K562 (cell line): ENCODE data around the gene DBNL. TPM values are rescaled to one million over a fixed set of nuclear protein-coding genes. Genes with fewer than 3 reads are reported as not detected.

Source experiments
- CXXC5 ChIP-seq: fragments of 250-450 bp; sonication (Bioruptor Pico); IDR thresholded peaks from 2 replicates; pipeline ENCODE4 v1.8.0; 2022; ENCODE audit warnings: inconsistent platforms, mild to moderate bottlenecking, moderate library complexity
- FOXJ2 ChIP-seq: fragments of 200-800 bp; sonication (Bioruptor generic); IDR thresholded peaks from 2 replicates; pipeline ENCODE4 v1.6.1; 2016; ENCODE audit warnings: missing genetic modification characterization, missing compliant biosample characterization
- HDAC2 ChIP-seq: fragments of 450-650 bp; IDR thresholded peaks from 2 replicates; pipeline ENCODE4 v1.6.1; 2016; ENCODE audit warnings: mild to moderate bottlenecking
- L3MBTL2 ChIP-seq: fragments of 450-650 bp; IDR thresholded peaks from 2 replicates; pipeline ENCODE4 v1.6.1; 2016; ENCODE audit warnings: mild to moderate bottlenecking, moderate library complexity
- NBN ChIP-seq: fragments of 450-650 bp; IDR thresholded peaks from 2 replicates; pipeline ENCODE4 v1.6.1; 2016; ENCODE audit warnings: low read depth, mild to moderate bottlenecking
- NCOA1 ChIP-seq: fragments of 450-650 bp; IDR thresholded peaks from 2 replicates; pipeline ENCODE4 v1.6.1; 2016; ENCODE audit warnings: low read depth
- NR1H2 ChIP-seq: sonication (generic); formaldehyde crosslinking; IDR thresholded peaks from 2 replicates; pipeline ENCODE4 v1.4.0; 2020; ENCODE audit warnings: mild to moderate bottlenecking, missing genetic modification reagents
- PRPF4 ChIP-seq: fragments of 200-400 bp; formaldehyde crosslinking; IDR thresholded peaks from one replicate; pipeline ENCODE4 v1.6.1; 2017; ENCODE audit warnings: low read length, low read depth, mild to moderate bottlenecking; ENCODE audit not compliant: insufficient read depth, poor library complexity, severe bottlenecking
- SMAD4 ChIP-seq: fragments of 250-450 bp; sonication (Bioruptor Pico); conservative IDR thresholded peaks from 2 replicates; pipeline ENCODE4 v1.8.0; 2021; ENCODE audit warnings: inconsistent platforms, mild to moderate bottlenecking, moderate library complexity
- SOX6 ChIP-seq: fragments of 450-650 bp; IDR thresholded peaks from 2 replicates; pipeline ENCODE4 v1.6.1; 2014; ENCODE audit warnings: mild to moderate bottlenecking
- TBP ChIP-seq: optimal IDR thresholded peaks from 2 replicates; pipeline ENCODE3; 2011; ENCODE audit warnings: low read depth, low read length, improper control_type of control experiment
- ZNF699 ChIP-seq: fragments of 250-450 bp; sonication (Bioruptor Pico); IDR thresholded peaks from 2 replicates; pipeline ENCODE4 v1.8.0; 2021; ENCODE audit warnings: mild to moderate bottlenecking, moderate library complexity; ENCODE audit not compliant: insufficient replicate concordance
- polyA plus RNA-seq, 8 experiments: library from polyadenylated mRNA; depleted of rRNA in 4 of 8; stranded (reverse) in 5 of 8; unstranded in 3 of 8; fragments of >200 nt; fragmentation: Nextera tagmentation in 2 of 8; fragmentation: Illumina TruSeq in 1 of 8; extraction: Ambion mirVana in 2 of 8; extraction: Trizol in 1 of 8; gene quantifications; 2 replicates each; pipeline versions ENCODE4 v1.2.1 to v1.2.3, GENCODE V29; 2011 to 2014; ENCODE audit warnings: inconsistent platforms in 1 of 8, missing spikeins in 1 of 8
- total RNA-seq, 7 experiments: library from RNA; depleted of rRNA in 6 of 7; stranded (reverse); fragments of >200 nt in 6 of 7; fragmentation: Illumina TruSeq in 2 of 7; extraction: Trizol in 2 of 7; gene quantifications; 2 replicates each; pipeline versions ENCODE4 v1.2.1 to v1.2.3, GENCODE V29; 2011 to 2021; ENCODE audit warnings: low replicate concordance in 1 of 7
- TF ChIP-seq, protein P1 (sequence below): fragments of 250-450 bp; sonication (Bioruptor Pico); IDR thresholded peaks from 2 replicates; pipeline ENCODE4 v1.5.0; 2021; ENCODE audit warnings: mild to moderate bottlenecking, borderline replicate concordance
- TF ChIP-seq, protein P2 (sequence below), 3 experiments: fragments of 200-800 bp in 1 of 3; fragments of 250-450 bp in 1 of 3; fragments of 450-650 bp in 1 of 3; sonication (Bioruptor Pico) in 1 of 3; sonication (Bioruptor generic) in 1 of 3; formaldehyde crosslinking in 1 of 3; IDR thresholded peaks; 2 replicates each; pipeline versions ENCODE4 v1.6.1 to v1.8.0; 2016 to 2022; ENCODE audit warnings: mild to moderate bottlenecking in 2 of 3, missing genetic modification characterization in 2 of 3, missing compliant biosample characterization in 1 of 3, moderate library complexity in 1 of 3
- TF ChIP-seq, protein P3 (sequence below): fragments of 250-450 bp; sonication (Bioruptor Pico); IDR thresholded peaks from 2 replicates; pipeline ENCODE4 v1.4.0; 2020; ENCODE audit warnings: mild to moderate bottlenecking, moderate library complexity
- TF ChIP-seq, protein P4 (sequence below): fragments of 200-800 bp; sonication (Bioruptor generic); IDR thresholded peaks from 2 replicates; pipeline ENCODE4 v1.6.1; 2017; ENCODE audit warnings: missing genetic modification characterization, missing compliant biosample characterization
- TF ChIP-seq, protein P5 (sequence below), 2 experiments: fragments of 200-800 bp in 1 of 2; sonication (Bioruptor generic) in 1 of 2; sonication (generic) in 1 of 2; formaldehyde crosslinking in 1 of 2; IDR thresholded peaks in 1 of 2; conservative IDR thresholded peaks in 1 of 2; 2 replicates each; pipeline versions ENCODE4 v1.5.0 to v1.6.1; 2016 to 2020; ENCODE audit warnings: missing compliant biosample characterization in 1 of 2, missing genetic modification characterization in 1 of 2, missing genetic modification reagents in 1 of 2

DBNL gene
- total and polyA plus RNA-seq, 9 of the 15 experiments (the other 6 are each of a cell fraction or from before 2014, with no cell fraction given): 1.9 to 65.1 (median 38.9) TPM

DNA sequence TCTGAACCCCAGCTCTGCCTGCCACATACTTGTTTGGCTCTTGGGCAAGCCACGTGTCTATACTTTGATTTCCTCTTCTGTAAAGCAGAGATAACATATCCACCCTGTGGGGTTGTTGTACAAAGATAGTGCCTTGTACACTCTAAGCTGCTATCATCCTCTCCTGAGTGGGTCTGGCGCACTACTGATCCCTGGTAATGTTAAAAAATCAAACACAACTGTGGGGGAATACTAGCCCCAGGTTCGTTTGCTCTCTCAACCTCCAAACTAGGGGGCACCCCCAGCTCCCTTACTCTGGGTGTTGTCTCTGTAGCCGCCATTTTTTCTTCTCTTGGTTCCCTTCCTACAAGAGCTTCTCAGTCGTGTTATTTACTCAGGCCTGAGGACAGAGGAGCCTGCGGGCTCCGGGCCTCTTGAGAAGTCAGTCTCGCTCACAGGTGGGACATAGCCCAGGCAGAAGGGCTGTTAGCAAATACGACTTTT is 36.8 kb downstream of the DBNL start (continued):
- TF ChIP-seq L3MBTL2 (peak; percentile 16; the same call in 1 of the 2 replicates), ZNF699 (CRISPR knock-in tag) (no peak), CXXC5 (CRISPR knock-in tag) (peak; percentile 76), HDAC2 (peak; percentile 100), PRPF4 (no peak), TBP (no peak), FOXJ2 (tag) (peak; percentile 82), SOX6 (peak; percentile 92), NR1H2 (no peak), NBN (peak; percentile 61; the same call in 1 of the 2 replicates), SMAD4 (CRISPR knock-in tag) (peak; percentile 89), NCOA1 (peak; percentile 68; the same call in 1 of the 2 replicates)
- TF ChIP-seq, protein P1, sequence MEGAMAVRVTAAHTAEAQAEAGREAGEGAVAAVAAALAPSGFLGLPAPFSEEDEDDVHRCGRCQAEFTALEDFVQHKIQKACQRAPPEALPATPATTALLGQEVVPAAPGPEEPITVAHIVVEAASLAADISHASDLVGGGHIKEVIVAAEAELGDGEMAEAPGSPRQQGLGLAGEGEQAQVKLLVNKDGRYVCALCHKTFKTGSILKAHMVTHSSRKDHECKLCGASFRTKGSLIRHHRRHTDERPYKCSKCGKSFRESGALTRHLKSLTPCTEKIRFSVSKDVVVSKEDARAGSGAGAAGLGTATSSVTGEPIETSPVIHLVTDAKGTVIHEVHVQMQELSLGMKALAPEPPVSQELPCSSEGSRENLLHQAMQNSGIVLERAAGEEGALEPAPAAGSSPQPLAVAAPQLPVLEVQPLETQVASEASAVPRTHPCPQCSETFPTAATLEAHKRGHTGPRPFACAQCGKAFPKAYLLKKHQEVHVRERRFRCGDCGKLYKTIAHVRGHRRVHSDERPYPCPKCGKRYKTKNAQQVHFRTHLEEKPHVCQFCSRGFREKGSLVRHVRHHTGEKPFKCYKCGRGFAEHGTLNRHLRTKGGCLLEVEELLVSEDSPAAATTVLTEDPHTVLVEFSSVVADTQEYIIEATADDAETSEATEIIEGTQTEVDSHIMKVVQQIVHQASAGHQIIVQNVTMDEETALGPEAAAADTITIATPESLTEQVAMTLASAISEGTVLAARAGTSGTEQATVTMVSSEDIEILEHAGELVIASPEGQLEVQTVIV (CRISPR knock-in tag): no peak
- TF ChIP-seq, protein P2, sequence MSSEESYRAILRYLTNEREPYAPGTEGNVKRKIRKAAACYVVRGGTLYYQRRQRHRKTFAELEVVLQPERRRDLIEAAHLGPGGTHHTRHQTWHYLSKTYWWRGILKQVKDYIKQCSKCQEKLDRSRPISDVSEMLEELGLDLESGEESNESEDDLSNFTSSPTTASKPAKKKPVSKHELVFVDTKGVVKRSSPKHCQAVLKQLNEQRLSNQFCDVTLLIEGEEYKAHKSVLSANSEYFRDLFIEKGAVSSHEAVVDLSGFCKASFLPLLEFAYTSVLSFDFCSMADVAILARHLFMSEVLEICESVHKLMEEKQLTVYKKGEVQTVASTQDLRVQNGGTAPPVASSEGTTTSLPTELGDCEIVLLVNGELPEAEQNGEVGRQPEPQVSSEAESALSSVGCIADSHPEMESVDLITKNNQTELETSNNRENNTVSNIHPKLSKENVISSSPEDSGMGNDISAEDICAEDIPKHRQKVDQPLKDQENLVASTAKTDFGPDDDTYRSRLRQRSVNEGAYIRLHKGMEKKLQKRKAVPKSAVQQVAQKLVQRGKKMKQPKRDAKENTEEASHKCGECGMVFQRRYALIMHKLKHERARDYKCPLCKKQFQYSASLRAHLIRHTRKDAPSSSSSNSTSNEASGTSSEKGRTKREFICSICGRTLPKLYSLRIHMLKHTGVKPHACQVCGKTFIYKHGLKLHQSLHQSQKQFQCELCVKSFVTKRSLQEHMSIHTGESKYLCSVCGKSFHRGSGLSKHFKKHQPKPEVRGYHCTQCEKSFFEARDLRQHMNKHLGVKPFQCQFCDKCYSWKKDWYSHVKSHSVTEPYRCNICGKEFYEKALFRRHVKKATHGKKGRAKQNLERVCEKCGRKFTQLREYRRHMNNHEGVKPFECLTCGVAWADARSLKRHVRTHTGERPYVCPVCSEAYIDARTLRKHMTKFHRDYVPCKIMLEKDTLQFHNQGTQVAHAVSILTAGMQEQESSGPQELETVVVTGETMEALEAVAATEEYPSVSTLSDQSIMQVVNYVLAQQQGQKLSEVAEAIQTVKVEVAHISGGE (CRISPR knock-in tag; IDR thresholded peaks at IDR 0.05): peak in 1 of 3 experiments; percentile 86; a peak in 2 of 6 replicates
- TF ChIP-seq, protein P3, sequence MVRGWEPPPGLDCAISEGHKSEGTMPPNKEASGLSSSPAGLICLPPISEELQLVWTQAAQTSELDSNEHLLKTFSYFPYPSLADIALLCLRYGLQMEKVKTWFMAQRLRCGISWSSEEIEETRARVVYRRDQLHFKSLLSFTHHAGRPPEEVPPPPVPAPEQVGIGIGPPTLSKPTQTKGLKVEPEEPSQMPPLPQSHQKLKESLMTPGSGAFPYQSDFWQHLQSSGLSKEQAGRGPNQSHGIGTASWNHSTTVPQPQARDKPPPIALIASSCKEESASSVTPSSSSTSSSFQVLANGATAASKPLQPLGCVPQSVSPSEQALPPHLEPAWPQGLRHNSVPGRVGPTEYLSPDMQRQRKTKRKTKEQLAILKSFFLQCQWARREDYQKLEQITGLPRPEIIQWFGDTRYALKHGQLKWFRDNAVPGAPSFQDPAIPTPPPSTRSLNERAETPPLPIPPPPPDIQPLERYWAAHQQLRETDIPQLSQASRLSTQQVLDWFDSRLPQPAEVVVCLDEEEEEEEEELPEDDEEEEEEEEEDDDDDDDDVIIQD (CRISPR knock-in tag): no peak
- TF ChIP-seq, protein P4, sequence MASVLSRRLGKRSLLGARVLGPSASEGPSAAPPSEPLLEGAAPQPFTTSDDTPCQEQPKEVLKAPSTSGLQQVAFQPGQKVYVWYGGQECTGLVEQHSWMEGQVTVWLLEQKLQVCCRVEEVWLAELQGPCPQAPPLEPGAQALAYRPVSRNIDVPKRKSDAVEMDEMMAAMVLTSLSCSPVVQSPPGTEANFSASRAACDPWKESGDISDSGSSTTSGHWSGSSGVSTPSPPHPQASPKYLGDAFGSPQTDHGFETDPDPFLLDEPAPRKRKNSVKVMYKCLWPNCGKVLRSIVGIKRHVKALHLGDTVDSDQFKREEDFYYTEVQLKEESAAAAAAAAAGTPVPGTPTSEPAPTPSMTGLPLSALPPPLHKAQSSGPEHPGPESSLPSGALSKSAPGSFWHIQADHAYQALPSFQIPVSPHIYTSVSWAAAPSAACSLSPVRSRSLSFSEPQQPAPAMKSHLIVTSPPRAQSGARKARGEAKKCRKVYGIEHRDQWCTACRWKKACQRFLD: peak; percentile 98
- TF ChIP-seq, protein P5, sequence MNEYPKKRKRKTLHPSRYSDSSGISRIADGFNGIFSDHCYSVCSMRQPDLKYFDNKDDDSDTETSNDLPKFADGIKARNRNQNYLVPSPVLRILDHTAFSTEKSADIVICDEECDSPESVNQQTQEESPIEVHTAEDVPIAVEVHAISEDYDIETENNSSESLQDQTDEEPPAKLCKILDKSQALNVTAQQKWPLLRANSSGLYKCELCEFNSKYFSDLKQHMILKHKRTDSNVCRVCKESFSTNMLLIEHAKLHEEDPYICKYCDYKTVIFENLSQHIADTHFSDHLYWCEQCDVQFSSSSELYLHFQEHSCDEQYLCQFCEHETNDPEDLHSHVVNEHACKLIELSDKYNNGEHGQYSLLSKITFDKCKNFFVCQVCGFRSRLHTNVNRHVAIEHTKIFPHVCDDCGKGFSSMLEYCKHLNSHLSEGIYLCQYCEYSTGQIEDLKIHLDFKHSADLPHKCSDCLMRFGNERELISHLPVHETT (CRISPR knock-in tag; conservative IDR thresholded peaks at IDR 0.05 in 1 of 2, IDR thresholded peaks at IDR 0.05 in 1 of 2): peak in 1 of 2 experiments; percentile 94; a peak in 2 of 4 replicates
